Measurements from ENCODE around the gene HUNK. TPM values are rescaled to one million over a fixed set of nuclear protein-coding genes. Genes with fewer than 3 reads are reported as not detected.

HUNK gene
- total and polyA plus RNA-seq, 2 donors (not counting 1 experiment from before 2014, with no cell fraction given), result 0.01 to 0.07 TPM

DNA sequence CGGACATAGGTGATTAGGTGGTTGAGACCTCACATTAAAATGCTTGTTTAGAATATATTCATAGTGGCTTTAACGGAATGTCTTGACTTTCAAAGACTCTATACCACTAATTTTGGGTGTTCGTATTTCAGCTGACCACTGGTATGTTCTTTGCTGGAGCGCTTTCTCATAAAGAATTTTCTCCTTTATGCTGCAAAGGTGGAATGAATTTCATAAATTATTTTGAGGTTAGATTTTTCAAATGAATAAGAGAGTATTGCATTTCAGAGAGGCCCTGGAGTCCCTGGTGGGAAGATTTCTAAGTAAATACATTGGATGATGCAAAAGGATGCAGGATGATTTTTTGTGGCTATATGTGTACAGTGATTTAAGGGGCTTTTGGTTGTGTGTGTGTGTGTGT lies 55.8 kb downstream of the HUNK start:
- no peak for ATAC-seq (ENCODE audit: low read depth)
- POLR2A ChIA-PET, result no interaction called here
- intact Hi-C loops (cut with micrococcal nuclease), result no loop called here

DNA sequence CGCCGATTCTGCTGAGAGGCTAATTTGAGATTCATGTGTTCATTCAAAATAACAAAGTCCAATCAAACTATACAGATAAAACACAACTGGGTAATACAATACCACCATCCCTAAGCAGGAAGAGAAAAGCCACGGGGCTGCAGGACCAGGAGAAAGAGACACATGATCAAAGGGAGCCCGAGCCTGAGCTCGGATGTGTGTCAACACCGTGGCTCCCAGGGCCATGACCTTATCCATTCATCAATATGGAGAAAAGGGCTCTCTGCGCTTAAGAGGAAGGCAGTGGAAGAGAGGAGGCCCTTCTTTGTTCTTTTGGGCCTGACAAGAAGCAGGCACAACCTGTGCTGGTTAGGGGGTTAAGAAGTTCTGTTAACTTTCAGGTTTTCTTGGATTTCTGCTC lies 56.7 kb downstream of the HUNK start:
- H3K4me1 ChIP-seq (ENCODE audit: control insufficient read depth in 2 of 2, insufficient read depth in 2 of 2, low read length in 2 of 2), result no peaks in the 10 kb centered on the region
- peaks cover 0 to 8% (median 0%) of the 10 kb centered on the region in 3 donors for H3K9me3 ChIP-seq (ENCODE audit: control extremely low read depth in 1 of 3, control insufficient read depth in 2 of 3, insufficient read depth in 1 of 3, low read length in 2 of 3)
- no peak overlapping the region for H2AFZ ChIP-seq (ENCODE audit: insufficient read depth, low read depth, low read length, poor library complexity, severe bottlenecking)
- no peak overlapping the region for H3K4me3 ChIP-seq (ENCODE audit: control extremely low read depth in 1 of 5, extremely low read depth in 1 of 5, insufficient read depth in 1 of 5, low read depth in 2 of 5, low read length in 4 of 5)
- intact Hi-C loops (cut with micrococcal nuclease), result no loop called here
- POLR2A ChIA-PET, result no interaction called here
- WGBS (ENCODE audit: insufficient coverage), result no CpG with 5 or more reads among the region's 7 CpGs
- no peak for TF ChIP-seq EZH2 (IDR thresholded peaks at IDR 0.05; ENCODE audit: borderline replicate concordance, insufficient read depth, low read depth, low read length, poor library complexity, severe bottlenecking)
- TF ChIP-seq, protein P1, sequence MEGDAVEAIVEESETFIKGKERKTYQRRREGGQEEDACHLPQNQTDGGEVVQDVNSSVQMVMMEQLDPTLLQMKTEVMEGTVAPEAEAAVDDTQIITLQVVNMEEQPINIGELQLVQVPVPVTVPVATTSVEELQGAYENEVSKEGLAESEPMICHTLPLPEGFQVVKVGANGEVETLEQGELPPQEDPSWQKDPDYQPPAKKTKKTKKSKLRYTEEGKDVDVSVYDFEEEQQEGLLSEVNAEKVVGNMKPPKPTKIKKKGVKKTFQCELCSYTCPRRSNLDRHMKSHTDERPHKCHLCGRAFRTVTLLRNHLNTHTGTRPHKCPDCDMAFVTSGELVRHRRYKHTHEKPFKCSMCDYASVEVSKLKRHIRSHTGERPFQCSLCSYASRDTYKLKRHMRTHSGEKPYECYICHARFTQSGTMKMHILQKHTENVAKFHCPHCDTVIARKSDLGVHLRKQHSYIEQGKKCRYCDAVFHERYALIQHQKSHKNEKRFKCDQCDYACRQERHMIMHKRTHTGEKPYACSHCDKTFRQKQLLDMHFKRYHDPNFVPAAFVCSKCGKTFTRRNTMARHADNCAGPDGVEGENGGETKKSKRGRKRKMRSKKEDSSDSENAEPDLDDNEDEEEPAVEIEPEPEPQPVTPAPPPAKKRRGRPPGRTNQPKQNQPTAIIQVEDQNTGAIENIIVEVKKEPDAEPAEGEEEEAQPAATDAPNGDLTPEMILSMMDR (IDR thresholded peaks at IDR 0.05), result no peak
- peaks cover 0 to 4% (median 0%) of the 10 kb centered on the region in 4 experiments for H3K27me3 ChIP-seq (replicated peaks in 1 of 4; ENCODE audit: control extremely low read depth in 1 of 4, control insufficient read depth in 3 of 4, insufficient read depth in 4 of 4, low read length in 3 of 4)
- ATAC-seq (ENCODE audit: low read depth) (no peak), DNase-seq (no peak)
- peaks cover 14% of the 10 kb centered on the region for H3K27me3 Mint-ChIP-seq
- no peak overlapping the region for H3K4me3 Mint-ChIP-seq
- H3K27ac ChIP-seq (ENCODE audit: low read length in 2 of 2), result no peak overlapping the region
- H3K79me2 ChIP-seq (ENCODE audit: control insufficient read depth, insufficient read depth, low read length), result no peaks in the 10 kb centered on the region
- no peaks in the 10 kb centered on the region for H4K20me1 ChIP-seq (ENCODE audit: control insufficient read depth, insufficient read depth, low read length, poor library complexity, severe bottlenecking)
- H3K9me3 Mint-ChIP-seq (ENCODE audit: insufficient read depth), result peaks cover 5% of the 10 kb centered on the region
- no peaks in the 10 kb centered on the region for H3K4me1 Mint-ChIP-seq
- H3K36me3 ChIP-seq (replicated peaks in 1 of 2; ENCODE audit: control extremely low read depth in 1 of 2, control insufficient read depth in 1 of 2, extremely low read depth in 1 of 2, insufficient read depth in 2 of 2, low read length in 1 of 2), result no peaks in the 10 kb centered on the region
- no peak overlapping the region for H3K27ac Mint-ChIP-seq
- no peak overlapping the region for H3K4me2 ChIP-seq (replicated peaks; ENCODE audit: low read depth, low read length, poor library complexity, severe bottlenecking)
- CTCF ChIA-PET, result interaction anchor here (1.0 kb wide), 1 partner anchor 142 kb away, joined by 3 read pairs; no protein-coding TSS in a partner anchor
- no peak overlapping the region for H3K9ac ChIP-seq (ENCODE audit: low read length)

More for the DNA sequence above, 55.8 kb downstream of the HUNK start:
- peaks cover 0 to 8% (median 0%) of the 10 kb centered on the region in 3 donors for H3K9me3 ChIP-seq (ENCODE audit: control extremely low read depth in 1 of 3, control insufficient read depth in 2 of 3, insufficient read depth in 1 of 3, low read length in 2 of 3)
- H3K27me3 ChIP-seq (replicated peaks in 1 of 4; ENCODE audit: control extremely low read depth in 1 of 4, control insufficient read depth in 3 of 4, insufficient read depth in 4 of 4, low read length in 3 of 4), result peaks cover 0 to 4% (median 0%) of the 10 kb centered on the region in 4 experiments
- CTCF ChIA-PET, result interaction anchor here (0.7 kb wide), 1 partner anchor 63 kb away, joined by 3 read pairs; no protein-coding TSS in a partner anchor
- H4K20me1 ChIP-seq (ENCODE audit: control insufficient read depth, insufficient read depth, low read length, poor library complexity, severe bottlenecking), result no peaks in the 10 kb centered on the region
- TF ChIP-seq, protein P1 (IDR thresholded peaks at IDR 0.05), result no peak
- no peak for TF ChIP-seq EZH2 (IDR thresholded peaks at IDR 0.05; ENCODE audit: borderline replicate concordance, insufficient read depth, low read depth, low read length, poor library complexity, severe bottlenecking)
- no peak overlapping the region for H3K4me3 Mint-ChIP-seq
- no peak overlapping the region for H3K4me3 ChIP-seq (ENCODE audit: control extremely low read depth in 1 of 5, extremely low read depth in 1 of 5, insufficient read depth in 1 of 5, low read depth in 2 of 5, low read length in 4 of 5)
- no peak overlapping the region for H3K27ac ChIP-seq (ENCODE audit: low read length in 2 of 2)
- WGBS (ENCODE audit: insufficient coverage), result 100% methylated on average over 2 of the region's 4 CpGs
- H2AFZ ChIP-seq (ENCODE audit: insufficient read depth, low read depth, low read length, poor library complexity, severe bottlenecking), result no peak overlapping the region
- H3K27ac Mint-ChIP-seq, result no peak overlapping the region
- no peaks in the 10 kb centered on the region for H3K4me1 Mint-ChIP-seq
- H3K79me2 ChIP-seq (ENCODE audit: control insufficient read depth, insufficient read depth, low read length), result no peaks in the 10 kb centered on the region
- H3K4me1 ChIP-seq (ENCODE audit: control insufficient read depth in 2 of 2, insufficient read depth in 2 of 2, low read length in 2 of 2), result no peaks in the 10 kb centered on the region
- no peak overlapping the region for H3K4me2 ChIP-seq (replicated peaks; ENCODE audit: low read depth, low read length, poor library complexity, severe bottlenecking)
- no peak for DNase-seq
- peaks cover 4% of the 10 kb centered on the region for H3K9me3 Mint-ChIP-seq (ENCODE audit: insufficient read depth)
- H3K36me3 ChIP-seq (replicated peaks in 1 of 2; ENCODE audit: control extremely low read depth in 1 of 2, control insufficient read depth in 1 of 2, extremely low read depth in 1 of 2, insufficient read depth in 2 of 2, low read length in 1 of 2), result no peaks in the 10 kb centered on the region
- H3K27me3 Mint-ChIP-seq, result peaks cover 14% of the 10 kb centered on the region
- no peak overlapping the region for H3K9ac ChIP-seq (ENCODE audit: low read length)

Measured in B cell (primary cell).